Measurements from ENCODE around the gene DMTF1.

The DMTF1 gene

DNA sequence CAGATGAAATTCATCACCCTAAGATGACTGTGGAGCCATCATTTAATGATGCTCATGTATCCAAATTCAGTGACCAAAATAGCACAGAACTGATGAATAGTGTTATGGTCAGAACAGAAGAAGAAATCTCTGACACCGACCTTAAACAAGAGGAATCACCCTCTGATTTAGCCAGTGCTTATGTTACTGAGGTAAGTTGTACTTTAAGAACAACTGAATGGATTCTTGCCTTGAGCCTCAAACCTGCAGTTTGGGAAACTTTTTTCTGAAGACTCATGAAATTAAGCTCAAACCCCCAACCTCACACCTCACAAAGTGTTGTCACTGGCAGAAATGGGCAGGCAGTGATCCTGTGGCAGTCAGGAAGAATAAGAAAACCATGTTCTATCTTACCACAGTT is 41.7 kb downstream of the DMTF1 start:
- Histone ChIP-seq H4K20me1 (ENCODE audit: low read depth, low read length) (peaks cover 46% of the 10 kb centered on the region), H3K36me3 (ENCODE audit: low read length) (peaks cover 98% of the 10 kb centered on the region)
- TF ChIP-seq, protein P1, sequence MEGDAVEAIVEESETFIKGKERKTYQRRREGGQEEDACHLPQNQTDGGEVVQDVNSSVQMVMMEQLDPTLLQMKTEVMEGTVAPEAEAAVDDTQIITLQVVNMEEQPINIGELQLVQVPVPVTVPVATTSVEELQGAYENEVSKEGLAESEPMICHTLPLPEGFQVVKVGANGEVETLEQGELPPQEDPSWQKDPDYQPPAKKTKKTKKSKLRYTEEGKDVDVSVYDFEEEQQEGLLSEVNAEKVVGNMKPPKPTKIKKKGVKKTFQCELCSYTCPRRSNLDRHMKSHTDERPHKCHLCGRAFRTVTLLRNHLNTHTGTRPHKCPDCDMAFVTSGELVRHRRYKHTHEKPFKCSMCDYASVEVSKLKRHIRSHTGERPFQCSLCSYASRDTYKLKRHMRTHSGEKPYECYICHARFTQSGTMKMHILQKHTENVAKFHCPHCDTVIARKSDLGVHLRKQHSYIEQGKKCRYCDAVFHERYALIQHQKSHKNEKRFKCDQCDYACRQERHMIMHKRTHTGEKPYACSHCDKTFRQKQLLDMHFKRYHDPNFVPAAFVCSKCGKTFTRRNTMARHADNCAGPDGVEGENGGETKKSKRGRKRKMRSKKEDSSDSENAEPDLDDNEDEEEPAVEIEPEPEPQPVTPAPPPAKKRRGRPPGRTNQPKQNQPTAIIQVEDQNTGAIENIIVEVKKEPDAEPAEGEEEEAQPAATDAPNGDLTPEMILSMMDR (IDR thresholded peaks at IDR 0.05; ENCODE audit: insufficient read depth, low read length, poor library complexity, severe bottlenecking): no peak
- no peak for TF ChIP-seq EZH2phosphoT487 (conservative IDR thresholded peaks at IDR 0.05; ENCODE audit: low read length)

DNA sequence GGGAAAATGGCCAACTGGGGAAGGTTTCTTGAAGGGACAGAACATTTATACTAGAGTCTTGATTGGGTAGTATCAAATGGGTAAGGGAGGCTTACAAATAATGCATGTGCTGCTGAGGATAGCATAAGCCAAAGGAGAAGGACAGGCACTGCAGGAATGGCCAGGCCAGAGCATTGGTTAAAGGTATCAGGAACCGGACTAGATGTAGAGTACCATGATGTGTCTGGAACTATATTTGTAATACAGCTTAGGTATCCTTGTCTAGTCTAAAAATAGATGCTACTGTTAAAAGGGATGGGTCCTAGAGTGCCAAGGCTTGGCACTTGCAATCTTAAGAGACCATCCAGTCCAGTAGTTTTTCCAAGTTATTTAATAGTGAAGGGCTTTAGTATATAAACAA is 47.0 kb downstream of the DMTF1 start:
- Histone ChIP-seq H3K27me3 (ENCODE audit: low read length) (no peaks in the 10 kb centered on the region), H3K36me3 (ENCODE audit: low read length) (peaks cover 74% of the 10 kb centered on the region), H2AFZ (ENCODE audit: low read depth, low read length, severe bottlenecking) (no peak overlapping the region), H4K20me1 (ENCODE audit: low read depth, low read length) (peaks cover 76% of the 10 kb centered on the region), H3K4me2 (ENCODE audit: low read depth, low read length, poor library complexity, severe bottlenecking) (no peak overlapping the region), H3K9ac (ENCODE audit: low read length) (no peak overlapping the region), H3K4me3 (ENCODE audit: insufficient read depth, low read length, poor library complexity, severe bottlenecking) (no peak overlapping the region), H3K79me2 (ENCODE audit: insufficient read depth, low read length) (peaks cover 74% of the 10 kb centered on the region), H3F3A (ENCODE audit: insufficient read depth) (peaks cover 95% of the 10 kb centered on the region), H3K9me3 (ENCODE audit: insufficient read depth, low read length) (no peaks in the 10 kb centered on the region), H3K9me2 (replicated peaks; ENCODE audit: insufficient read depth, low read length) (no peaks in the 10 kb centered on the region), H3K27ac (ENCODE audit: low read depth, low read length) (no peak overlapping the region)
- no peak for TF ChIP-seq EZH2phosphoT487 (conservative IDR thresholded peaks at IDR 0.05; ENCODE audit: low read length)
- TF ChIP-seq, protein P1 (IDR thresholded peaks at IDR 0.05; ENCODE audit: insufficient read depth, low read length, poor library complexity, severe bottlenecking): no peak

More for the DNA sequence above, 41.7 kb downstream of the DMTF1 start:
- H3K4me3 ChIP-seq (ENCODE audit: insufficient read depth, low read length, poor library complexity, severe bottlenecking): no peak overlapping the region
- no peaks in the 10 kb centered on the region for H3K9me3 ChIP-seq (ENCODE audit: insufficient read depth, low read length)
- H3K27me3 ChIP-seq (ENCODE audit: low read length): no peaks in the 10 kb centered on the region
- no peak overlapping the region for H2AFZ ChIP-seq (ENCODE audit: low read depth, low read length, severe bottlenecking)
- H3K27ac ChIP-seq (ENCODE audit: low read depth, low read length): peak overlapping the region; percentile 36; the same call in 1 of the 2 replicates
- H3K4me2 ChIP-seq (ENCODE audit: low read depth, low read length, poor library complexity, severe bottlenecking): no peak overlapping the region
- H3K9me2 ChIP-seq (replicated peaks; ENCODE audit: insufficient read depth, low read length): no peaks in the 10 kb centered on the region
- H3F3A ChIP-seq (ENCODE audit: insufficient read depth): peaks cover 100% of the 10 kb centered on the region
- H3K9ac ChIP-seq (ENCODE audit: low read length): no peak overlapping the region
- H3K79me2 ChIP-seq (ENCODE audit: insufficient read depth, low read length): peaks cover 20% of the 10 kb centered on the region

DNA sequence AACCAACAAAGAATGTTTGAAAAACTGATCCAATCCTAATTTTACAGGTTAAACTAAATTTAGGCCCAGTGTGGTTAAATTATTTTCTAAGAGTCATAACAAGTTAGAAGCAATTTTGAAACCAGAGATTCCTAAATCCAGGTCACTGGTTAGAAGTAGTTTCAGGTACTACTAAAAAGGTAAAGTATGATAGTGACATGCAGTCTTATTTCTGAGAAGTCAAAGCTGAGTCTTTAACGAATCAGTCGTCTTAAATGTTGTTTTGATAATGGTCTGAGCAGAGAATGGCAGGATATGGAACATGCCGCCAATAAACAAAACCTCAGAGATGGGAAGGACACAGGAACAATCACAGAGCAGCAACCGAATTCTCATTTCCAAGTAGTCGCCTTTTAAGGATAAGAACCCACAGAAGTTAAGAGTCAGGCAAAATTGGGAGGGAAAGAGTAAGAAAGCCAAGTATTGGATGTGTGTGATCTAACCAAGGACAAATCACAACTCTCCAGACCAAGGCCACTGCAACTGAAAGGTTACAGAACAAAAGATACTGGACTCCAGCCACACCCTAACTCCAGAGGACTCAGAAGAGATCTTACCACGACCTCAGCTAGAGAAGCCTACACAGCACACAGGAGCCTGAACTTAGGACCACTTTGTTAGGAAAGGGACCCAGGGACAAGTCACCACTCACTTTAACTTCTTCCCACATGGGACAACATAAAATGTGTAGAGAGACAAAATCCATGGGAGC is 47.6 kb downstream of the DMTF1 start:
- TF ChIP-seq EZH2phosphoT487 (conservative IDR thresholded peaks at IDR 0.05; ENCODE audit: low read length): no peak
- TF ChIP-seq, protein P1 (IDR thresholded peaks at IDR 0.05; ENCODE audit: insufficient read depth, low read length, poor library complexity, severe bottlenecking): no peak
- H2AFZ ChIP-seq (ENCODE audit: low read depth, low read length, severe bottlenecking): no peak overlapping the region
- H4K20me1 ChIP-seq (ENCODE audit: low read depth, low read length): peaks cover 70% of the 10 kb centered on the region
- no peak overlapping the region for H3K4me3 ChIP-seq (ENCODE audit: insufficient read depth, low read length, poor library complexity, severe bottlenecking)
- peaks cover 80% of the 10 kb centered on the region for H3K79me2 ChIP-seq (ENCODE audit: insufficient read depth, low read length)
- H3F3A ChIP-seq (ENCODE audit: insufficient read depth): peaks cover 89% of the 10 kb centered on the region
- no peaks in the 10 kb centered on the region for H3K9me2 ChIP-seq (replicated peaks; ENCODE audit: insufficient read depth, low read length)
- H3K36me3 ChIP-seq (ENCODE audit: low read length): peaks cover 74% of the 10 kb centered on the region
- no peak overlapping the region for H3K27ac ChIP-seq (ENCODE audit: low read depth, low read length)
- H3K9ac ChIP-seq (ENCODE audit: low read length): no peak overlapping the region
- H3K9me3 ChIP-seq (ENCODE audit: insufficient read depth, low read length): peaks cover 6% of the 10 kb centered on the region; the same call in 1 of the 2 replicates
- no peaks in the 10 kb centered on the region for H3K27me3 ChIP-seq (ENCODE audit: low read length)
- no peak overlapping the region for H3K4me2 ChIP-seq (ENCODE audit: low read depth, low read length, poor library complexity, severe bottlenecking)

Measured in SU-DHL-6 (cell line).